ENCODE data around the gene EYS.
"Not testable (repeated sequence)": the region's sequence is repeated elsewhere in the genome, so short reads cannot be mapped to it uniquely, and the experiment has no call there.

EYS gene

DNA sequence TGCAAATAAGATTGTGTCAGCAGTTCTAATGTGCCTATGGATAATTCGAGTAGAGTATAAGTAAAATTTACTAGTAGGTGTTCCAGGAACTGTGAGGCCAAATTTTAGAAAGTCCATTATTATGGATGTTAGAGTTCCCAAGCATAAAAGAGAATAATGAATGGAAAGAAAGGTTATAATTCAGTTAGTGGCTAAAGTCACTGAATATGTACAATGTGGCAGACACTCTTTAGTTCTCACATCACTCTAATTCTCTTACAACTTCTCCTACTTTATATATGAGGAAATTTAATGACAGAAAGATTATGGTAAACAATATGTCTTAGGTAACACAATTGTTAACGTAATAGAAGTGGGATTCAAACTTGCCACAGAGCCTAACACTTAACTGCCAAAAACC, 75.3 kb downstream of the EYS start:
- no peak for DNase-seq

DNA sequence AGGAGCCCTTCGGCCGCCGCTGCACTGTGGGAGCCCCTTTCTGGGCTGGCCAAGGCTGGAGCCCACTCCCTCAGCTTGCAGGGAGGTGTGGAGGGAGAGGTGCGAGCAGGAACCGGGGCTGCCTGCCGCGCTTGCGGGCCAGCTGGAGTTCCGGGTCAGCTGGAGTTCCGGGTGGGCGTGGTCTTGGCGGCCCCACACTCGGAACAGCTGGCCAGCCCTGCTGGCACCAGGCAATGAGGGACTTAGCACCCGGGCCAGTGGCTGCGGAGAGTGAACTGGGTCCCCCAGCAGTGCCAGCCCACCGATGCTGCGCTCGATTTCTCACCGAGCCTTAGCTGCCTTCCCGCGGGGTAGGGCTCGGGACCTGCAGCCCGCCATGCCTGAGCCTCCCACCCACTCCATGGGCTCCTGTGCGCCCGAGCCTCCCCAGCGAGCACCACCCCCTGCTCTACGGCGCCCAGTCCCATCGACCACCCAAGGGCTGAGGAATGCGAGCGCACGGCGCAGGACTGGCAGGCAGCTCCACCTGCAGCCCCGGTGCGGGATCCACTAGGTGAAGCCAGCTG, 79.5 kb downstream of the EYS start:
- not testable (repeated sequence) for DNase-seq

DNA sequence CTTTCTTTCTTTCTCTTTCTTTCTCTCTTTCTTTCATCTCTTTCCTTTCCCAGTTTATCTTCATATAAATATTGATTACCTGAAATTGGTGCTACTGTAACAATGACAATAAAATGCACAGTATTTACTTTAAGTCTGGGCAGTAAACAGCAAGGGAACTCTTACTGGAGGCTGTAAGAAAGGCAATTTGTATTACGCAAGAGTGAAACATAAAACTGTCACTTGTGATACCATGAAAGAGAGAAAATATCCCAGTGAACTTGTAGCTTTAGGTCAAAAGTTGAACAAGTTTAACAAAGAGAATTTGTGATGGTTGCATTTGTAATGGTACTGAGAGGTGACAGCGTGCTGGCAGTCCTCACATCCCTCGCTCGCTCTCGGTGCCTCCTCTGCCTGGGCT, 80.0 kb downstream of the EYS start:
- no peak for DNase-seq

DNA sequence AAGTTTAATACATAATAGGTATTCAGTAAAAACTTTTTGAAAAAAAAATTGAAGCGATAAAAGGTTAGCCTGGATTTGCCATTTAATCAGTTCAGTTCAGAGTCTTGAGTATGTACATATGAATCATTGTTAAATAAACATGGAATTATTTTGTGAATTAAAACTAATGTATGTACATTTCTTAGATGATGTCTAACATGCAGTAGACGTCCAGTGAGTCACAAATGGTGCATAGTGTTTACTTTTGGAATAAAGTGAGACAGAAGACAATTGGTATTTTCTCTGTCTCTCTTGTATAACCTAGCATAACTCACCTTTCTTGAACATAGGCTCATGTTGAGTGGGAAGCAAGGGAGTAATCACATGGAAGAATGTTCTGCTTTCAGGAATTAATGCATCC, 83.5 kb downstream of the EYS start:
- DNase-seq, result no peak

GRCh38 chr6:65610746-65611145, 96.3 kb downstream of the EYS start:
- DNase-seq, result no peak

DNA sequence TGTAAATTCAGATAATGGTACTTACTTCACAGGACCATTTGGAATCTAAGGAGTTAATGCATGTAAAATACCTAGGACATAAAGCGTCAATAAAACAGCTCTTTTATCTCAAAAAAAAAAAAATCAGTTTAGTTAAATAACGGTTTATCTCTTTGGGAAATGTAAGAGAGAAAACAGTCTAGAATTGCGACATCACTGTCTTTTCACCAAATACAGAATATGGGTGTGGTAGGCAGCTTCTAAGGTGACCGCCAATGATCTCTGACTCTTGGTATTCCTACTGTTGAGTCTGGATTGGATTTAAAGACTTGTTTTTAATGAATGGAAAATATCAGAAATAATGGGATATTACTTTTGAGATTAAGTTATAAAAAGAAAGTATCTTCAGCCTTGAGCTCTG, 111.5 kb downstream of the EYS start:
- no peak for DNase-seq

DNA sequence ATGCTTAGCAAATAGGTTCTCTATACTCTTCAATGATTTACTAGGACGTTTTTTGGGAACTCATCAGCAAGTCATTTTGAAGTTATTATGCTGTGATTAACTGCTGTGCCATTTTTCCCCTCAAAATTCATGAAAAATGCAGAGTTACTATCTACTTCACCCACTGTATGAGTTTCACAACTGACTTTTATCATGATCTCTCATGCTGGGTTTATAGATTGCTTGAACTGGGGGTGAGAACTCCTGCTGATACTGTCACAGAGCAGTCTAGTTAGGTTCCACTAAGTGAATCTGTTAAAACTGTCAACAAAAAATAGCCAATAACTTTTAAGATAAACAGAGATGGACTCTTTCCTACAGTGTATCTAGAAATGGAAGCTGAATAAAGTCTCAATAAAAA, 136.7 kb downstream of the EYS start:
- DNase-seq, result no peak

- no peak for DNase-seq
Measured at GRCh38 chr6:65569505-65569904, 137.5 kb downstream of the EYS start.

DNA sequence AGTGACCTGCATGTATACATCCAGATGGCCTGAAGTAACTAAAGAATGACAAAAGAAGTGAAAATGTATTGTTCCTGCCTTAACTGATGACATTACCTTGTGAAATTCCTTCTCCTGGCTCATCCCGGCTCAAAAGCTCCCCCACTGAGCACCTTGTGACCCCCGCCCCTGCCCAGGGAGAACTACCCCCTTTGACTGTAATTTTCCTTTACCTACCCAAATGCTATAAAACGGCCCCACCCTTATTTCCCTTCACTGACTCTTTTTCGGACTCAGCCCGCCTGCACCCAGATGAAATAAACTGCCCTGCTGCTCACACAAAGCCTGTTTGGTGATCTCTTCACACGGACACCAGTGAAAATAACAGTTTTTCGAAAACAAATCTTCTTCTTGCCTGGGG, 138.0 kb downstream of the EYS start:
- not testable (repeated sequence) for DNase-seq

DNA sequence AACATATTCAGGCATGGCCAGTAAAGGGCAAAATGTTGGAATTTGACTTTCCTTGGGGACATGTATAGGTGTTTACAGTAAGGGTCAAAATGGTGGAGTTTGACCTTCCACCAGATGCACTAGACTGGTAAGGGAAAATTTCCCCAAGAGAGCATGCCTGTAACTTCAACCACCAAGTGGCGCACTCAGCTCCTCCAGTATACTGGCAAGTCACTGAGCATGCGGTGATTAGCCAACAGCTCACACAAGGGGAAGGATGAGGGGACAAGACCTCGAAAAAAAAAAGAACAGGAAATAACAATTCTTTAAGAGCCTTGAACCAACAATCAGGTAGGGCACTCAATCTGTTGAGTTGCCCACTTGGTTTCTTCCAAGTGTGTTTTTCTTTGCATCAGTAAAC, 140.9 kb downstream of the EYS start:
- DNase-seq, result peak; percentile 9

GRCh38 chr6:65558071-65558470, 149.0 kb downstream of the EYS start:
- no peak for DNase-seq

DNA sequence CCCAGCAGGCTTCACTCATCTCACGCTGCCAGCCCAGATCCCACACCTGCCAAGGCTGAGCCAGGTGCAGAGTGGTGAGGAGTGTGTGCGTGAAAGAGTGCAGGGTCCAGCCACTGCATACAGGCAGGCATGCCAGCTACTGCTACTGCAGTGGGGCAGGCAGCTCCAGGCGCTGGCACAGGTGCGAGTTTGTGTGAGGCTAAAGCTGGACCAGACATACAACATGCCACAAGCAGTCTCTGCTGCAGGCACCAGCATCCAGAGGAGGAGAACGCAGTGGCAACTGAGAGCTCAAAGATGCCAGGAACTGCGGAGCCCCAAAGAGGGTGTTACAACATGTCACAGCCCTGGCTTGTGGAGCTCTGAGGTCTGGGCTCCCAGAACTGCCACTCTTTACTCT, 149.8 kb downstream of the EYS start:
- peak; percentile 35 for DNase-seq

- no peak for DNase-seq
Measured at GRCh38 chr6:65546894-65547293, 160.1 kb downstream of the EYS start.

DNA sequence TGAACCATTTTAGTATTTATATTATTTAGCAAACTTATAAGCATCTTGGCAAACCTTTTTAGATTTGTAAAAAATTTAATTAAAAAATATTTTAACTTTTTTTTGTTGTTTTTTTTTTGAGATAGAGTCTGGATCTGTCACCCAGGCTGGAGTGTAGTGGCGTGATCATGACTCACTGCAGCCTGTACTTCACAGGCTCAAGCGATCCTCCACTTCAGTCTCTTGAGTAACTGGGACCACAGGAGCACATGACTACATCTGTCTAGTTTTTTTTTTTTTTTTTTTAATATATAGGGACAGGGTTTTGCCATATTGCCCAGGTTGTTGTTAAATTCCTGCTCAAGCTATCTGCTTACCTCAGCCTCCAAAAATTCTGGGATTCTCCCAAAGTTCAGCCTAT, 161.1 kb downstream of the EYS start:
- no peak for DNase-seq

DNA sequence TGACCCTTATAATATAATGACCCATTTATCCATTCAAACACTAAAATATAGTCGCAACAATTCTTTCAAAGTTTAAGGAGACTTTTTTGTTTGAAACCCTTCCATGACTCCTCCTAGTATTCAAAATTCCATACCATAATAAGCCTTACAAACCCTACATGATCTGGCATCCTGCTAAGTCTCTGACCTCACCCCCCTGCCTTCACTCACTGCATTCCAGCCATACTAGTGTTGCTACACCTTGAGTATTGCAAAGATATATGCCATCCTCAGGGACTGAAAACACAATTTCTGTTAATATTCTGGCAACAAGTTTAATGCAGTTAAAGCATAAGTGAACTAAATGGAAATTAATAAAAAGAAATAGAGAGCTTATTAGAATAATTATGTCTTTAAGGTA, 168.4 kb downstream of the EYS start:
- no peak for DNase-seq

- no peak for DNase-seq
Measured at GRCh38 chr6:65537600-65537999, 169.4 kb downstream of the EYS start.

DNA sequence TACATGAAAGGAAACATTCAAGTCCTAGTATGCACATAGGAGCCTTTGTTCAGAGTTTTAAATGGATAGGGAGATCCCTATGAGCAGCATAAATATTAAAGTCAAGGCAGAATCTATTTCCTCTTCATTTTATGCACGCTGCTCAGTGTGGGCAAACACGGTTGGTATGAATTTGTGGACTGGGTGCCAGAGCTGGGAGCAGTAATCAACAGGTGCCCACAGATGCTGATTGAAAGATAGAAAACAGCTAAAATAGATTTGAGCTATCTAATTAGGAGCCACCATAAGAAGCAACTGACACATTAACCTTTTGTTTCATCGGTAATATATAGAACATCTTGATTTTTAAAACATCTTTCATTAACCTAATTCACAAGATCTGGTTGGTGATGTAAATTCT, 175.5 kb downstream of the EYS start:
- no peak for DNase-seq

DNA sequence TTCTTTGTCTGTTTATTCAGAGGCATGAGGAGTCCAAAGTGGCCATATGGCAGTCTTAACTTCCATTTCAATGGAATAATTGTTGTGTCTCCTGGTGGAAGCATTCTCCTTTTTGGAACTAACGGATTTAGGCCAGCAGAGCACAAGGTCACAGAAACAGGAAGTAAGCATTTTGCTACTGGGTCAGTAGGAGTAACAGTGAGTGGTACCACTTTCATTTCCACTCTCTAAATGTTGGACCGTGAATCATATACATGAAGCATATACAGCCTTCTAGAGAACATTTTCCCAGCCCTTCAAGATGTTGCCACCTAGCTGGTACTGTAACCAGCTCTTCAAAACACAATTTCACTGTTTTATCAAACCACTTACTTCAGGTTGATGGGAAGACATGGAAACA, 182.8 kb downstream of the EYS start:
- DNase-seq, result no peak

- DNase-seq, result no peak
Measured at GRCh38 chr6:65505736-65506135, 201.3 kb downstream of the EYS start.

- no peak for DNase-seq
Measured at GRCh38 chr6:65501045-65501444, 206.0 kb downstream of the EYS start.

- not testable (repeated sequence) for DNase-seq
Measured at GRCh38 chr6:65483652-65484051, 223.4 kb downstream of the EYS start.

- DNase-seq, result no peak
Measured at GRCh38 chr6:65469650-65470049, 237.4 kb downstream of the EYS start.

DNA sequence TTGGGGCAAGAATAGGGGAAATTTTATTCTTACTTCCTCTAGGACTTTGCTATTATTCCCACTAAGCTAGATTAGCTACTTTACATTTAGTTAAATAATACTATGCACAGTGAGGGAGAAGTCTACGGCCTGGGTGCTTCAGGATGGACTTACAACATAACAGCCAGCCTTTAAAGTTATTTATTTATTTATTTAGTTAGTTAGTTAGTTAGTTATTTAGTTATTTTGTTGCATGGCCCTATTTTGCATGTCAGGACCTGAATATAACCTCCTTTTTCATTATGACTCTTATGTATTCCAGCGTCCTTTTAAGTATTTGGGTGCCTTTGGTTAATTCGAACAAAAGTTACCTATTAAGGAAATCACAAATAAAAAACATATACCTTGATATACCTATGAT, 238.7 kb downstream of the EYS start:
- no peak for DNase-seq

DNA sequence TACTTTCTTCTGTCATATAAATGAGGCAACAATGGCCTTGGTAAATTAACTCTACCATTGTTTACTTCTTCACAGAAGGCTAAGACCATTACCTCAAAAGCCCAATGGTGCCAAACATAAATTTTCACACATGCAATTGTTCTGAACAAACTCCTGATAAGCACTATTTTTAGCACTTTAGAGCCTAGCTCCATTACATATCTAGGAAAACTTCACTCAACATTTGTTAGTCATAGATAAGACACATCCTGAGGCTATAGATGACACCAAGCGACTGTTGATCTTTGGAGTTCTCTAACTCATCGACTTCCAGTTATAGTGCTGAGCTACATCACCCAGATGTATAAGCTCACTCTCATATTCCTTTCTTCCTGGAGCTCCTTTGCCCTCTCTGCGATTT, 245.9 kb downstream of the EYS start:
- no peak for DNase-seq

DNA sequence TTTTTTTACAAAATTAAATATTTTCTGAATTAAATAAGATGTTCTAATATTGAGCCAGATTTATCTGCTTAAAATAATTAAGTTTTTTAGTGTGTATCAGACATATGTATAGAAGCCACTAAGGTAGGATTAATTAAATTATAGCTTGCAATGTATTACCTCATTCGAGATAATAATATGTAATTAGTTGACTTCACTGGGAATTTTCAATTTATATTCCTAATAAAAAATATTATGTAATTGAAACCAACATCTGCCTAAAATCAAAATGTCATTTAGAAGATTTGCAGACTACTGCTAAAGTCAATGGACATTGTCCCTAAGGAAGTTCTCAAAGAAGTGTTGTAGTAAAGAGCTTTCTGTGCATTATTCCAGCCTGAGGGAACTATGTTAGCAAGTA, 254.7 kb downstream of the EYS start:
- no peak for DNase-seq

- no peak for DNase-seq
Measured at GRCh38 chr6:65450451-65450850, 256.6 kb downstream of the EYS start.

Measured in RPMI8226 (cell line).